ENCODE results near the gene NLRC3. TPM values are rescaled to one million over a fixed set of nuclear protein-coding genes. Genes with fewer than 3 reads are reported as not detected.

The NLRC3 gene
- total and polyA plus RNA-seq, 9 donors, result 0.10 to 1.3 (median 0.23) TPM

DNA sequence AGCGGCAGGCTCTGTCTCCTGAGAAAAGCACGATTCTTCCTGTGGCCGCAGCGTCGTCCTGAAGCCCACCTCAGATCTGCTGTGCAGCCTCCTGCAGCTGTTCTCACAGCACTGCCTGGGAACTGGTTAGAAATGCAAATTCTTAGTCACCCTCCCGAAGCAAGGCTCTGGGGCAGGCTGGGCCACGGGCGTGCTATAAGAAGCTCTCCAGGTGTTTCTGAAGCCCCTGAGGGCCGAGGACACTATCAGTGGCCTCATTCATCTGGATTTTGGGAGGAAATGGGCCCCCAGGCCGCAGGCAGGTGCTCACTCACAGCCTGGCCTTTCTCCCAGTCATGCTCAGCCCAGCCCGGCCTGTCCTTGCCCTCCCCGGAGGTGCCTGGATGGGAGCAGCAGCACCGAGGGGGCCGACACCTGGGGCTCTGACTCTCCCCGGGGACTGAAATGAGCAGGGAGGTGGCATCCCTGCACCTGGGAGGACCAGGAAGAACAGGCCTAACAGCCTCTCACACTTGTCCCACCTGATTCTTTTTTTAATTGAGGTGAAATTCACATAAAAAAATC lies 10.4 kb upstream of the NLRC3 start:
- H3K27ac ChIP-seq, result no peak overlapping the region
- no peaks in the 10 kb centered on the region for H3K36me3 ChIP-seq
- no peak overlapping the region for H3K4me3 ChIP-seq
- 69 to 90% (median 83%) methylated on average over 15 of the region's 15 CpGs for WGBS, 3 donors
- intact Hi-C loops (cut with DNase I), result no loop called here
- no peaks in the 10 kb centered on the region for H3K4me1 ChIP-seq (ENCODE audit: insufficient read depth)
- H3K27me3 ChIP-seq, result no peaks in the 10 kb centered on the region
- H3K9me3 ChIP-seq, result no peaks in the 10 kb centered on the region
- DNase-seq, result no peak
- TF ChIP-seq, protein P1, sequence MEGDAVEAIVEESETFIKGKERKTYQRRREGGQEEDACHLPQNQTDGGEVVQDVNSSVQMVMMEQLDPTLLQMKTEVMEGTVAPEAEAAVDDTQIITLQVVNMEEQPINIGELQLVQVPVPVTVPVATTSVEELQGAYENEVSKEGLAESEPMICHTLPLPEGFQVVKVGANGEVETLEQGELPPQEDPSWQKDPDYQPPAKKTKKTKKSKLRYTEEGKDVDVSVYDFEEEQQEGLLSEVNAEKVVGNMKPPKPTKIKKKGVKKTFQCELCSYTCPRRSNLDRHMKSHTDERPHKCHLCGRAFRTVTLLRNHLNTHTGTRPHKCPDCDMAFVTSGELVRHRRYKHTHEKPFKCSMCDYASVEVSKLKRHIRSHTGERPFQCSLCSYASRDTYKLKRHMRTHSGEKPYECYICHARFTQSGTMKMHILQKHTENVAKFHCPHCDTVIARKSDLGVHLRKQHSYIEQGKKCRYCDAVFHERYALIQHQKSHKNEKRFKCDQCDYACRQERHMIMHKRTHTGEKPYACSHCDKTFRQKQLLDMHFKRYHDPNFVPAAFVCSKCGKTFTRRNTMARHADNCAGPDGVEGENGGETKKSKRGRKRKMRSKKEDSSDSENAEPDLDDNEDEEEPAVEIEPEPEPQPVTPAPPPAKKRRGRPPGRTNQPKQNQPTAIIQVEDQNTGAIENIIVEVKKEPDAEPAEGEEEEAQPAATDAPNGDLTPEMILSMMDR (IDR thresholded peaks at IDR 0.05), result no peak
- TF ChIP-seq POLR2A (IDR thresholded peaks at IDR 0.05) (no peak), EP300 (IDR thresholded peaks at IDR 0.05) (no peak)

DNA sequence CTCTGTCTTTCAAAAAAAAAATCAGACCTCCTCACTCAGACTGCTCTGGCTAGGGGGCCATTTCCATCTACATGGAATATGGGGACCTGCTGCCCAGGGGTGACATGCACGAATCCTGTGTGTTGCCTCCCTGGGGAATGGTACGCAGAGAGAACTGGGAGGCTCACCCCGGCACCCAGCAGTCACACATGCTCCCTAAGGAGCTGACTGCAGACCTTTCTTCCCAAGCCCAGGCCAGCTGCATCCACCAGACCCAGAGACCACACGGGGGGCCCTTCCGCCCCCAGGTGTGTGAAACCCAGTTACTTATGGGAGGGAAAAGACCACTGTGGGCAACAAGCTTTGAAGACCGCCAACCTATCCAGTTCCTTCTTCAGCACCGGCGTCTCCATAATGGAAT lies 7.2 kb upstream of the NLRC3 start:
- no peak for TF ChIP-seq POLR2A (IDR thresholded peaks at IDR 0.05)
- TF ChIP-seq, protein P1 (IDR thresholded peaks at IDR 0.05), result no peak
- no peak for TF ChIP-seq EP300 (IDR thresholded peaks at IDR 0.05)
- H3K27ac ChIP-seq, result no peak overlapping the region
- H3K27me3 ChIP-seq, result no peaks in the 10 kb centered on the region
- no peak for DNase-seq
- no peaks in the 10 kb centered on the region for H3K36me3 ChIP-seq
- H3K9me3 ChIP-seq, result no peaks in the 10 kb centered on the region
- H3K4me1 ChIP-seq (ENCODE audit: insufficient read depth), result no peaks in the 10 kb centered on the region
- intact Hi-C loops (cut with DNase I), result no loop called here
- no peak overlapping the region for H3K4me3 ChIP-seq
- 94 to 95% (median 94%) methylated on average over 8 of the region's 8 CpGs for WGBS, 3 donors

DNA sequence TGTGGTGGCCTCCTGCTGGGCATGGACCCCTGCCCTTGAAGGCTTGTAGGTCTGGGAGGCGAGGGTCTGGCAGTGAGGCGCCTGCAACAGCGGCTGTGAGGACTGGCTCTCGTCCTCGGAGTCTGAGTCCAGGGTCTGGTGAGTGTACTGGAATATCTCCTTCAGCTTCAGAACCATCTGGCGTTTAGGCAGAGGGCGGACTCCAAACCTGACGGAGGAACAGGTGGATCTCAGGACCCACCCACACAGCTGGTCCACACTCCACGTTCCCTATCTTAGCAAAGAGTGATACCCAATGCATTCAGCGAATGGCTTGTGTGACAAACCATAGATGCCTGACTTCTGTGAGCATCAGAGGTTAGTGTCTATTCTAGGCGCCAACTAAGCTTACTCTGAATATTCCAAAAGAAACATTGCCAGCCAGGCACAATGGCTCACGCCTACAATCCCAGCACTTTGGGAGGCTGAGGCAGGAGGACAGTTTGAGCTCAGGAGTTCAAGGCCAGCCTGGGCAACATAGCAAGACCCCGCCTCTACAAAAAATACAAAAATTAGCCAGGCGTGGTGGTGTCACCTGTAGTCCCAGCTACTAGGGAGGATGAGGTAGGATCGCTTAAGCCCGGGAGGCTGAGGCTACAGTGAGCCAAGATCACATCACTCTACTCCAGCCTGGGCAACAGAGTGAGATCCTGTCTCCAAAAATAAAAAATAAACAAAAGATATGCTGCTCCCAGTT lies 6.3 kb upstream of the NLRC3 start:
- Histone ChIP-seq H3K4me3 (no peak overlapping the region), H3K4me1 (ENCODE audit: insufficient read depth) (no peaks in the 10 kb centered on the region), H3K27me3 (no peaks in the 10 kb centered on the region), H3K9me3 (no peaks in the 10 kb centered on the region), H3K27ac (no peak overlapping the region), H3K36me3 (no peaks in the 10 kb centered on the region)
- DNase-seq, result no peak
- WGBS, 3 donors, result 93 to 96% (median 93%) methylated on average over 16 of the region's 16 CpGs
- intact Hi-C loops (cut with DNase I), result no loop called here
- TF ChIP-seq POLR2A (IDR thresholded peaks at IDR 0.05) (no peak), EP300 (IDR thresholded peaks at IDR 0.05) (no peak)
- TF ChIP-seq, protein P1 (IDR thresholded peaks at IDR 0.05), result no peak

DNA sequence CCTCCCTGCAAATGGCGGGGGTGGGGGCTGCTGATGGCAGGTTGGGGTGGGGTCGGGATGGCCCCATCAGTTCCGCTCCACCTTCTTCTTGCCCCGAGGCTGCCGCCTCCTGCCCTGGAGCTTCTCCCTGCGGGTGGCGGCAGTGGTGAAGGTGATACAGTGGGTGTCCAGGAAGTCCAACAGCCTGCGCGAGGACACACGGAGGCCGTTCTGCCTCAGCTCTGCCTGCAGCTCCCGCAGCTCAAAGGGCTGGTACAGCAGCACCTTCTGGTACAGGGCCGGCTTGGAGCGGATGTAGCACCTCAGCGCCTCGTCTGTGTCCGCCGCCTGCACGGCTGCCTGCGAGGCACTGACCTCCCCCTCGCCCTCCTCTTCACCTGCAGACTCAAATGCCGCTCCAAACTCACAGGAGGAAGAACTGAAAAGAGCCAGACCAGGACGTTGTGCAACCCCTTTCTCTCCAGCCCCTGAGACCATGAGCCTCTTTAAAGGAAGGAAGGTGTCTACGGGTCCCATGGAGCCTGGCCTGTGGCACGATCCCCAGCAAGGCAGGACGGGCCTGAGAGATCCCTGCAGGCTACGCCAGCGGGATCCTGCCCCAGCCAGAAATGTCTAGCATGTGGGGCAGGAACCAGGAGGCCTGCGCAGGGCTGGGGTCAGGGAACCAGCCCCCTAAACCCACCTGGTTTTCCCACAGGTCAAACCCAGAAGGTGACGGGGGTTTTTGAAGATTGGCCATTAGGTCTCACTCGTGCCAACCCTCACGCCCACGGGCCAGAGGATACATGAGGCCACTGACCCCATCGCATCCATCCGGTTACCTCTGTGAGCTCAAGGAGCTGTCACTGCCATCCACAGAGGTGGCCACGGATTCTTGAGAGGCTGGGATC lies 5.3 kb upstream of the NLRC3 start:
- Histone ChIP-seq H3K36me3 (no peaks in the 10 kb centered on the region), H3K4me1 (ENCODE audit: insufficient read depth) (no peaks in the 10 kb centered on the region), H3K4me3 (no peak overlapping the region), H3K9me3 (no peaks in the 10 kb centered on the region), H3K27ac (no peak overlapping the region), H3K27me3 (no peaks in the 10 kb centered on the region)
- 91 to 92% (median 92%) methylated on average over 34 to 36 of the region's 36 CpGs for WGBS, 3 donors
- intact Hi-C loops (cut with DNase I), result no loop called here
- TF ChIP-seq POLR2A (IDR thresholded peaks at IDR 0.05) (no peak), EP300 (IDR thresholded peaks at IDR 0.05) (no peak)
- TF ChIP-seq, protein P1 (IDR thresholded peaks at IDR 0.05), result no peak
- DNase-seq, result no peak
